ENCODE data around the gene CCAR1. TPM values are rescaled to one million over a fixed set of nuclear protein-coding genes. Genes with fewer than 3 reads are reported as not detected.
A peak's percentile ranks its signal among the peaks of the same experiment; 100 is the strongest.
"Not testable (repeated sequence)": the region's sequence is repeated elsewhere in the genome, so short reads cannot be mapped to it uniquely, and the experiment has no call there.

CCAR1 gene
- polyA plus RNA-seq, 12 donors, result 52.0 to 141 (median 82.4) TPM; not detected in 1

- no peak for DNase-seq
Measured at GRCh38 chr10:68759223-68759863, 38.3 kb downstream of the CCAR1 start.

GRCh38 chr10:68759967-68760366 is 38.9 kb downstream of the CCAR1 start:
- DNase-seq, result no peak

- not testable (repeated sequence) for DNase-seq
Measured at GRCh38 chr10:68767407-68767806, 46.4 kb downstream of the CCAR1 start.

GRCh38 chr10:68781613-68782574 is 60.9 kb downstream of the CCAR1 start:
- no peak for DNase-seq

- no peak for DNase-seq
Measured at GRCh38 chr10:68784476-68784875, 63.4 kb downstream of the CCAR1 start.

GRCh38 chr10:68787813-68788212 is 66.8 kb downstream of the CCAR1 start:
- no peak for DNase-seq

GRCh38 chr10:68790476-68790875 is 69.4 kb downstream of the CCAR1 start:
- DNase-seq, result no peak

- no peak for DNase-seq
Measured at GRCh38 chr10:68792115-68792514, 71.1 kb downstream of the CCAR1 start.

- DNase-seq, result no peak
Measured at GRCh38 chr10:68795886-68796532, 75.0 kb downstream of the CCAR1 start.

- no peak for DNase-seq
Measured at GRCh38 chr10:68796605-68797004, 75.6 kb downstream of the CCAR1 start.

- DNase-seq, result no peak
Measured at GRCh38 chr10:68800211-68800610, 79.2 kb downstream of the CCAR1 start.

- no peak for DNase-seq
Measured at GRCh38 chr10:68804692-68805091, 83.7 kb downstream of the CCAR1 start.

GRCh38 chr10:68810830-68811229 is 89.8 kb downstream of the CCAR1 start:
- not testable (repeated sequence) for DNase-seq

GRCh38 chr10:68811314-68812009 is 90.4 kb downstream of the CCAR1 start:
- DNase-seq, result no peak

- no peak for DNase-seq
Measured at GRCh38 chr10:68812420-68812819, 91.4 kb downstream of the CCAR1 start.

- no peak for DNase-seq
Measured at GRCh38 chr10:68813559-68813958, 92.5 kb downstream of the CCAR1 start.

GRCh38 chr10:68816796-68817412 is 95.9 kb downstream of the CCAR1 start:
- DNase-seq, result no peak

- not testable (repeated sequence) for DNase-seq
Measured at GRCh38 chr10:68820359-68820758, 99.3 kb downstream of the CCAR1 start.

GRCh38 chr10:68822626-68823025 is 101.6 kb downstream of the CCAR1 start:
- DNase-seq, result not testable (repeated sequence)

GRCh38 chr10:68826764-68827591 is 105.9 kb downstream of the CCAR1 start, which contains the start of gene STOX1:
STOX1 (plus strand) TSS chr10:68827531; CDS start chr10:68827624, 93 bp downstream.
- DNase-seq, result peak; percentile 63

Data from muscle of arm (tissue), 12 donors.